IPS-20b (cell line): ENCODE results near the gene SYNPO2L.
"Not testable (repeated sequence)": the region's sequence is repeated elsewhere in the genome, so short reads cannot be mapped to it uniquely, and the experiment has no call there.

Source experiments
- H3K27ac ChIP-seq: one replicate; pipeline ENCODE4 v1.5.1; 2013; ENCODE audit warnings: low read length
- H3K27me3 ChIP-seq: 2 replicates; pipeline ENCODE4 v1.6.1; 2013; ENCODE audit warnings: mild to moderate bottlenecking, low read length, inconsistent platforms; ENCODE audit not compliant: insufficient read depth
- H3K36me3 ChIP-seq: 2 replicates; pipeline ENCODE4 v1.6.1; 2013; ENCODE audit warnings: low read depth, mild to moderate bottlenecking, inconsistent platforms, low read length, moderate library complexity; ENCODE audit not compliant: insufficient read depth
- H3K4me1 ChIP-seq: 2 replicates; pipeline ENCODE4 v1.6.1; 2013; ENCODE audit warnings: mild to moderate bottlenecking, control low read depth, inconsistent platforms, low read length, moderate library complexity; ENCODE audit not compliant: insufficient read depth
- H3K4me3 ChIP-seq: 2 replicates; pipeline ENCODE4 v1.5.1; 2013; ENCODE audit warnings: mild to moderate bottlenecking, low read length, inconsistent platforms
- H3K9ac ChIP-seq: 2 replicates; pipeline ENCODE4 v1.6.1; 2013; ENCODE audit warnings: low read depth, mild to moderate bottlenecking, inconsistent platforms, low read length, moderate library complexity
- H3K9me3 ChIP-seq: 2 replicates; pipeline ENCODE4 v1.6.1; 2013; ENCODE audit warnings: mild to moderate bottlenecking, low read depth, low read length, inconsistent platforms; ENCODE audit not compliant: insufficient read depth

Gene SYNPO2L, protein sequence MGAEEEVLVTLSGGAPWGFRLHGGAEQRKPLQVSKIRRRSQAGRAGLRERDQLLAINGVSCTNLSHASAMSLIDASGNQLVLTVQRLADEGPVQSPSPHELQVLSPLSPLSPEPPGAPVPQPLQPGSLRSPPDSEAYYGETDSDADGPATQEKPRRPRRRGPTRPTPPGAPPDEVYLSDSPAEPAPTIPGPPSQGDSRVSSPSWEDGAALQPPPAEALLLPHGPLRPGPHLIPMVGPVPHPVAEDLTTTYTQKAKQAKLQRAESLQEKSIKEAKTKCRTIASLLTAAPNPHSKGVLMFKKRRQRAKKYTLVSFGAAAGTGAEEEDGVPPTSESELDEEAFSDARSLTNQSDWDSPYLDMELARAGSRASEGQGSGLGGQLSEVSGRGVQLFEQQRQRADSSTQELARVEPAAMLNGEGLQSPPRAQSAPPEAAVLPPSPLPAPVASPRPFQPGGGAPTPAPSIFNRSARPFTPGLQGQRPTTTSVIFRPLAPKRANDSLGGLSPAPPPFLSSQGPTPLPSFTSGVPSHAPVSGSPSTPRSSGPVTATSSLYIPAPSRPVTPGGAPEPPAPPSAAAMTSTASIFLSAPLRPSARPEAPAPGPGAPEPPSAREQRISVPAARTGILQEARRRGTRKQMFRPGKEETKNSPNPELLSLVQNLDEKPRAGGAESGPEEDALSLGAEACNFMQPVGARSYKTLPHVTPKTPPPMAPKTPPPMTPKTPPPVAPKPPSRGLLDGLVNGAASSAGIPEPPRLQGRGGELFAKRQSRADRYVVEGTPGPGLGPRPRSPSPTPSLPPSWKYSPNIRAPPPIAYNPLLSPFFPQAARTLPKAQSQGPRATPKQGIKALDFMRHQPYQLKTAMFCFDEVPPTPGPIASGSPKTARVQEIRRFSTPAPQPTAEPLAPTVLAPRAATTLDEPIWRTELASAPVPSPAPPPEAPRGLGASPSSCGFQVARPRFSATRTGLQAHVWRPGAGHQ

DNA sequence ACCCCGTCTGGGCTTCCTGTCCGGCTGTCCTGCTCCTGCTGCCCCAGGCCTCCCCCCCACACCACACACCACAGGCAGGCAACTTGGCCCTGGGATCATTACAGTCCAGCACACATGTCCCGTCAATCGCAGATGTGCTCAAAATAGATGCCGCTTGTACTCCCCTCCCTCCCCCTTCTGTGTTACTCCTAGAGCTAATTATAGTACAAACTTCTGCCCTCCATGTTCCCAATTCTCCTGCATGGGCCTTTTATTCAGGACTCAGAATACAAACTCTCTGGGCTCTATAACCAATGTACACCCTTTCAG is at the start of gene SYNPO2L:
Gene SYNPO2L, minus strand, starts transcription at position 40 of the 309 bp plus-strand sequence. CDS start 107 bp downstream, outside the sequence.
- Histone ChIP-seq H3K4me1 (no peaks in the 10 kb centered on the region), H3K9me3 (no peaks in the 10 kb centered on the region), H3K4me3 (no peak within 1 kb of the TSS), H3K36me3 (no peaks in the 10 kb centered on the region), H3K9ac (no peak within 1 kb of the TSS), H3K27me3 (no peaks in the 10 kb centered on the region), H3K27ac (no peak within 1 kb of the TSS)

DNA sequence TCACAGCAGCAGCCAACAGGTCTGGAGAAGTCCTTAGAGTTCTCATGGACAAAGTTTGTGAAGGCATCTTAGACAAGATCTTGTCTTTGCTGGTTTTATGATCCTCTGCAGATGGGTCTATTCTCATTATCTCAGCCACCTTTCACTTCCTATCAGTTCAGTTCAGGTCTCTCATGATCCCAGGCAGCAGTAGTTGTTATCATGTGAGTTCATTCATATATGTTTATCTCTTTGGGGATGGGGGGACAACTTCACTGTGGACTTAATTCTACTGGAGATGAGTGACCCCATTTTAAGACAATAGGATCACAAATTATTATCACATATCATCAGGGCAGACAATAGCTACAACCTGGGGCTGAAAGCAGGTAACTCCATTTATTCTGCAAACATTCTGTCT is 48.1 kb upstream of the SYNPO2L start:
- H3K9me3 ChIP-seq, H3K9ac ChIP-seq, H3K4me3 ChIP-seq, H3K27ac ChIP-seq, H3K36me3 ChIP-seq, H3K27me3 ChIP-seq, H3K4me1 ChIP-seq: not testable (repeated sequence)

DNA sequence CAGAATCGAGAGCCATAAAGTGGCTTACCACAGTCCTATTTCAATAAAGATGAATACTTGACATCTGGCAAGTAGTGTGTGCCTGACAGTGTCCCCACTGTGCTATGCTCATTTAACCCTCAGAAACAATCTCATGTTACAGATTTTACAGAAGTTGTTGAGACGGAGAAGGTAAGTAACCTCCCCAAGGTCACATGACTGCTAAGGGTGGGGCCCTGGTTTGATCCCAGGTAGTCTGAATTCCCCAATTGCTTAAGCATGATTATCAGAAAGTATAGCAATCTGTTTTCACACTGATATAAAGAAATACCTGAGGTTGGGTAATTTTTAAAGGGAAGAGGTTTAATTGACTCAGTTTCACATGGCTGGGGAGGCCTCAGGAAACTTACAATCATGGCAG is 43.0 kb upstream of the SYNPO2L start:
- H3K27me3 ChIP-seq, H3K9me3 ChIP-seq, H3K4me1 ChIP-seq, H3K9ac ChIP-seq, H3K27ac ChIP-seq, H3K36me3 ChIP-seq, H3K4me3 ChIP-seq: not testable (repeated sequence)

DNA sequence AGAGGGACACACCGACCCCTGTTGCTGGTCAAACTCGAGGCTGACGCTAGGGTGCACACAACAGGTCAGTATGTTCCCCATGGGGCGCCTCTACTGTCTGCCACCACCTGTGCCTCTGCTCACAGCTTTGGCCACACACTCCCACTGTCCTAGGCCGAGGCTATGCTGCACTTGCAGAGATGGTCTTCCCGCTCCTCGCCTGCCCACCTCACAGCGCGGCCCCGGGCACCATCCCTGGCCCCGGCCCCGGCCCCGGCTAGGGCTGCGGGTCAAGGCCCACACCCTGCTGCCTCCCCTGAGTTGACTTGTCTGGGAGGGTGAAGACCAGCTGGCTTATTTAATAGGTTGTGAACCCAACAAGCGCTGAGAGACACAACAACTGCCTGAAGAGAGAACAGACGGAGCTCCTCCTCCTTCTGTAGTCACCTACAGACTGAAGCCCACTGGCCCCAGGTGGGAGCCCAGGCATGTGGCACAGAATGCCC is 41.9 kb upstream of the SYNPO2L start, which contains the start of gene AGAP5:
Gene AGAP5, minus strand, starts transcription at position 435 of the 485 bp plus-strand sequence. Its CDS starts 354 bp downstream, at position 81.
- not testable (repeated sequence) for H3K36me3 ChIP-seq, H3K9ac ChIP-seq, H3K4me1 ChIP-seq, H3K27me3 ChIP-seq, H3K4me3 ChIP-seq, H3K9me3 ChIP-seq, H3K27ac ChIP-seq

DNA sequence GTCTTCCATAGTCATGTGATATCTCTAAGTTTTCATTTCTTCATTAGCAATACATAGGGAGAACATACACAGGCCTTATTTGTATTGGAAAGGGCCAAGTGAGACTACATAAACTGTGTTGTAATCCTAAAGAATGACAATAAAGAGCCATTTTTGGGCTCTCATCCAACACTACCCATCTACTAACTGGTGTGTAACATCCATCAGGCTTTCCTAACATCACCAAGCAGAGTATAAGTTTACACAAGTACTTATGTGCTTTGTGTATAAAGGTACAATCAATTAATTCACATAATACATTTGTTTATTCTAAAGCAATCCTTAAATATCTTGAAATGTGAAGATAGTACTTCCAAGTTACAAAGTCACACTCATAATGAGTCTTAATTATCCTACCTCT is 39.5 kb upstream of the SYNPO2L start:
- not testable (repeated sequence) for H3K4me3 ChIP-seq, H3K9me3 ChIP-seq, H3K27ac ChIP-seq, H3K36me3 ChIP-seq, H3K27me3 ChIP-seq, H3K9ac ChIP-seq, H3K4me1 ChIP-seq

DNA sequence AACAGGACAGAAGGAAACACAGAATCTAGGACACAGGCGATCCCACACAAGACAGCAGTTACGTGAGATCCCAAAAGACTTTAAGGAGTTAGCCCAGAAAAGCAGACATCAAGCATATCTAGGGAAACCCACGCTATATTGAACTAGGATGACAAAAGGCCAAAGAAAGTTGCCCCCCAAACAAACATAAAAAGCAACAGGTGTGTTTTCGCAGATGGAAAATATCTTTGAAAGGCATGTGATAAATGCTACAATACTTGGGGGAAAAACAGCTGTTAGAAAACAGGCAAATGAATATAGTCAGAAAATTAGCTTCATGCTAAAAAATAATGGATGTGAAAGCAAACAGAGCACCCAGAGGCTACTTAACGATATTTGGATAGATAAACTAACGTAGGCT is 34.9 kb upstream of the SYNPO2L start:
- not testable (repeated sequence) for H3K36me3 ChIP-seq, H3K27me3 ChIP-seq, H3K4me3 ChIP-seq, H3K9me3 ChIP-seq, H3K27ac ChIP-seq, H3K4me1 ChIP-seq, H3K9ac ChIP-seq

DNA sequence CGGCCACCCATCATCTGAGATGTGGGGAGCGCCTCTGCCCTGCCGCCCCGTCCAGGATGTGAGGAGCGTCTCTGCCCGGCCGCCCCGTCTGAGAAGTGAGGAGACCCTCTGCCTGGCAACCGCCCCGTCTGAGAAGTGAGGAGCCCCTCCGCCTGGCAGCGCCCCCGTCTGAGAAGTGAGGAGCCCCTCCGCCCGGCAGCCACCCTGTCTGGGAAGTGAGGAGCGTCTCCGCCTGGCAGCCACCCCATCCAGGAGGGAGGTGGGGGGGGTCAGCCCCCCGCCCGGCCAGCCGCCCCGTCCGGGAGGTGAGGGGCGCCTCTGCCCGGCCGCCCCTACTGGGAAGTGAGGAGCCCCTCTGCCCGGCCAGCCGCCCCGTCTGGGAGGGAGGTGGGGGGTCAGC is 33.8 kb upstream of the SYNPO2L start:
- H3K27ac ChIP-seq, H3K9me3 ChIP-seq, H3K9ac ChIP-seq, H3K36me3 ChIP-seq, H3K4me3 ChIP-seq, H3K4me1 ChIP-seq, H3K27me3 ChIP-seq: not testable (repeated sequence)

DNA sequence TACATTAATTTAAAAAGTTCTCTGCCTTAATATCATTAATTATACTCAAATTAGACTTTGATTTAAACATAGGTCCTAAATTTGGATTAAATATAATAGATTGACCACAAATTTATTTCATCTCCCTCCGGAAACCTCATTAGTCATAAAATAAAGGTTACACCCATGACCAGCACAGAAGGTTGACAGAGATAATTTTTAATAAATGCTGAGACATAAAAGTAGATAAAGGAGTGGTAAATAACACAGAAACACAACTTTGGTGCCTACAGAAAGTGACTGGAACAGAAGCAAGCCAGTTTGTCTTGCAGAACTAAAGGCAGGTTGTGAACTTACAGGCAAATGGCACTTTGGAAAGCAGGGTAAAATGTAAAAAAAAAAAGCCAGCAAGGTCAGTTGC is 31.8 kb upstream of the SYNPO2L start:
- not testable (repeated sequence) for H3K36me3 ChIP-seq, H3K4me1 ChIP-seq, H3K9ac ChIP-seq, H3K9me3 ChIP-seq, H3K27me3 ChIP-seq, H3K4me3 ChIP-seq, H3K27ac ChIP-seq

DNA sequence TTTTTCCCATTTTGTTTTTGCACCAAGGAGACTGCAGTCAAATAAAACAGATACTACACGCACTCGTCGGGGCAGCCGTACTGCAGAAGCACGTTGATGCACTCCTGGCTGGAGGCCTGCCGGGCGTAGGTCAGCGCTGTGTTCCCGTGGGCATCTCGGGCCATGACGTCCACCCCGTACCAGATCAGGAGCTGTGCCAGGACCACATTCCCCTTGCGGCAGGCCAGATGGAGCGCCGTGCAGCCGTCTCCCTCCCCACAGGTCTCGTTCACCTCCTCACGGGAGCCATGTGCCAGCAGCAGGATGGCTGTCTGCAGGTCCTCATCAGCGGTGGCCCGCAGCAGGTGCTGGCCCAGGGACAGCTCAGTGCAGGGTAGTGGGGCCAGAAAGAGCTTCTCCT is 18.7 kb upstream of the SYNPO2L start:
- H3K36me3 ChIP-seq, H3K4me3 ChIP-seq, H3K4me1 ChIP-seq, H3K9ac ChIP-seq, H3K9me3 ChIP-seq, H3K27ac ChIP-seq, H3K27me3 ChIP-seq: not testable (repeated sequence)

DNA sequence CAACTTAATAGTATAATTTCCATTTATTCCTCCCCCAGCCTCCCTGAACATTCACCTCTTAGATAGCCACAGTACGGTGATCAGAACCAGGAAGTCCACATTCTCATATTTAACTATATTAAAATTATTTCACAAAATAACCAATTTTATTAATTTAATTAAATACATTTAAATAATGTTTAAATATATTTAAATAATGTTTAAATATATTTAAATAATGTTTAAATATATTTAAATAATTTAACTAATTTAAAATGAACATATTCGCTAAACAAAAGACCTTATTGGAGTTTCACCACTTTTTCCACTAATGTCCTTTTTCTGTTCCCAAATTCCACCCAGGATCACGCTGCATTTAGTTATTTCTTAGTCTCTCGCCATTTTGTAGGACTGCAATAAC is 12.5 kb upstream of the SYNPO2L start:
- not testable (repeated sequence) for H3K36me3 ChIP-seq, H3K9me3 ChIP-seq, H3K4me1 ChIP-seq, H3K27ac ChIP-seq, H3K9ac ChIP-seq, H3K27me3 ChIP-seq, H3K4me3 ChIP-seq

DNA sequence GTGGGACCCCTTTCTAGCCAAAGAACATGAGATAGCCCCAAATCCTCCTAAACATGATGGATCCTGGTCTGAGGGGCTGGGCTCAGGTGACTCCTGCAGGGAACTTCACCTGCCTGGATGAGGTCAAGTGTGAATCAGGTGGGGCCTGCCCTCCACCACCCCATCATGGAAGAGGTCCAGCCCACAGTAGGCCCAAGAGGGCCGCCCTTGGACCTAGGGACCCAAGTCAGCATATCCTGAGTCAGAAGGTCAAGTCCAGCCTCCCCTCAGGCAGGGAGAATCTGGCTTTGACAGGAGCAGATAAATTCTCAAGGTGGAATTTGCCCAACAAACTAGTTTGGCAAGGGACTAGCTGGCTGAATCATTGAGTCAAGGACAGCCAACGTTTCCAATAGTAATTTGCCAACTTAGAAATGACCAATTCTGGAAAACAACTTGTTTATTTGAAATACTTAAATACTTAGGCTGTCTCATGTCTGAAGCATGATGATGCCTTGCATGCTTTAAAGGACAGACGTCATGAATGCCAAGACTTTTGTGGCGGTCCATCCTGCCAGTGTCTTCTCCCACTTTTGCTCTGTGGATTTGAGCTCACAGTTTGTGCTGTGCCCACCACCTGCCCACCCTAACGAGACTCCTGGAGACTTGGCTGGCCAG is 10.5 kb upstream of the SYNPO2L start:
- H3K36me3 ChIP-seq, H3K27me3 ChIP-seq, H3K4me3 ChIP-seq, H3K9me3 ChIP-seq, H3K27ac ChIP-seq, H3K9ac ChIP-seq, H3K4me1 ChIP-seq: not testable (repeated sequence)
